NCI-H146 (cell line): ENCODE measurements around the gene SLC9A2.
A peak's percentile ranks its signal among the peaks of the same experiment; 100 is the strongest.

Experiments
- DNase-seq: peaks from one replicate; lab custom pipeline; 2025; lab: John Stamatoyannopoulos, UW

The SLC9A2 gene

GRCh38 chr2:102735416-102736109, 116.2 kb downstream of the SLC9A2 start:
- peak; percentile 72 for DNase-seq

- DNase-seq = peak; percentile 91
These were observed 116.7 kb downstream of the SLC9A2 start for GRCh38 chr2:102736110-102736409.

GRCh38 chr2:102736410-102737409, 117.4 kb downstream of the SLC9A2 start:
- peak; percentile 93 for DNase-seq

GRCh38 chr2:102737431-102737830, 118.1 kb downstream of the SLC9A2 start:
- no peak for DNase-seq

GRCh38 chr2:102743259-102743658, 123.9 kb downstream of the SLC9A2 start:
- DNase-seq = no peak

GRCh38 chr2:102748107-102748506, 128.8 kb downstream of the SLC9A2 start:
- DNase-seq = no peak

- DNase-seq = no peak
These were observed 130.6 kb downstream of the SLC9A2 start for GRCh38 chr2:102749938-102750337.

GRCh38 chr2:102753563-102754159, 134.3 kb downstream of the SLC9A2 start:
- DNase-seq = peak; percentile 71

GRCh38 chr2:102754456-102755145, 135.2 kb downstream of the SLC9A2 start:
- no peak for DNase-seq

GRCh38 chr2:102755284-102755683, 135.9 kb downstream of the SLC9A2 start:
- no peak for DNase-seq

GRCh38 chr2:102758439-102758838, 139.1 kb downstream of the SLC9A2 start:
- no peak for DNase-seq
